Left cardiac atrium (tissue), 4 donors: ENCODE results near the gene COL1A2. TPM values are rescaled to one million over a fixed set of nuclear protein-coding genes. Genes with fewer than 3 reads are reported as not detected.

Experiments used
- ATAC-seq, 2 donors: fragments of 200-7000 bp; cut with Tn5 transposase; one replicate each; pipeline ENCODE4 v1.9.1; 2020; ENCODE audit warnings: mild to moderate bottlenecking in 2 of 2, moderate library complexity in 2 of 2
- DNase-seq: peaks from one replicate; pipeline ENCODE4 v3.0.0-alpha.2; 2020
- intact Hi-C, 2 donors: fragments of 100-400 bp; cut with DNase I; formaldehyde crosslinking; loops; one replicate each; pipeline versions ENCODE4 v1.14.1 to v1.15.1; 2022 to 2023
- total RNA-seq, 2 donors: library from RNA; stranded (reverse); fragmentation: NEBNext Ultra II Directional; extraction: Animal tissue kit (Norgen Biotek cat#: 25700); gene quantifications; one replicate each; pipeline ENCODE4 v1.2.1, GENCODE V29; 2021
- donor health status: DM: no; HTN: yes; CAD: no.
- donor health status: DM: no; HTN: yes; CAD: no; lungs with severe emphysema.
- donor health status: DM: yes; HTN: yes; CAD: no.
- donor health status: Dilated cardiomyopathy.

Gene COL1A2
- total RNA-seq, 2 donors from 2014 or later = 258 to 270 TPM

DNA sequence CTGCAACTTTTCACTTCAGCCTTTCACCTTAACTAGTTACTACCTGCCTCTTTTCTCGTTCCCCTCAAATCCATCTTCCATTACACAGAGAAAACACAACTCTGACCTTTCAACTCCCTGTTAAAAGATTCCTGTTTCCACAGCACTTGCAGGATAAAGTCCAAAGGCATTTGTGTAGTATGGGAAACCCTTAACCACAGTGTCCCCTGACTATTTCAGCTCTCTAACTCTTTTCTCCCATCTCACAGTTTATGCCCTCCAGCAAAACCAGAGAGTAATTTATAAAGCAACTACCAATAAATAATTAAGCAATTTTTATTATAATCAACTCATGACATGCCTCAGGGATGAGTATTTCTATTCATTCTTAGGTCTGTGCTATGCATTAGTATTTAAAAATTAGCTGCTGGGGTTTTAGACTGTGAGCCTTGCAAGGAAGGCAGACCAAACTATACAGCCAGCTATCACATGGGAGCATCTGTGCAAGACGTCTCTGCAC, 51.0 kb downstream of the COL1A2 start:
- DNase-seq (no peak), ATAC-seq (no peak)
- intact Hi-C loops = loop anchor here (5.0 to 10.0 kb wide), 2 partner anchors 799 to 802 kb away; no protein-coding TSS in a partner anchor

DNA sequence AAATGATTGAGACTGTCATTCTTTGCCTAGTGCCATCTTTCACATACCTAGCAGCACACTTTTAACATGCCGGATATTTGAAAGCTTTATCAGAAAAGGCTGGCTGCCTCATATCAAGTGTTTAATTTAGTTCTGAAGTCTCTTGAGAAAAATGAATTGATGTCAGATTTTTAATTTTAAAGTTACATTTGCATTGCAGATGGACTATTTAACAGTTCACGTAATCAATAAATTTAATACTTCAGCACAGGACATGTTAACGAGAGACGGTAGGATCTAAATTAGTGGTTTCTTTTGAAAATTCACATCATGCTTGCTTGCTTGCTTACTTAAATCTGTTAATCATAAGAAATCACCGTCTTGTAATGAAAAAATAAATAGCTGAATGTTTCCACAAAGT, 51.6 kb downstream of the COL1A2 start:
- ATAC-seq (no peak), DNase-seq (no peak)
- intact Hi-C loops = loop anchor here (5.0 to 10.0 kb wide), 2 partner anchors 798 to 801 kb away; no protein-coding TSS in a partner anchor

DNA sequence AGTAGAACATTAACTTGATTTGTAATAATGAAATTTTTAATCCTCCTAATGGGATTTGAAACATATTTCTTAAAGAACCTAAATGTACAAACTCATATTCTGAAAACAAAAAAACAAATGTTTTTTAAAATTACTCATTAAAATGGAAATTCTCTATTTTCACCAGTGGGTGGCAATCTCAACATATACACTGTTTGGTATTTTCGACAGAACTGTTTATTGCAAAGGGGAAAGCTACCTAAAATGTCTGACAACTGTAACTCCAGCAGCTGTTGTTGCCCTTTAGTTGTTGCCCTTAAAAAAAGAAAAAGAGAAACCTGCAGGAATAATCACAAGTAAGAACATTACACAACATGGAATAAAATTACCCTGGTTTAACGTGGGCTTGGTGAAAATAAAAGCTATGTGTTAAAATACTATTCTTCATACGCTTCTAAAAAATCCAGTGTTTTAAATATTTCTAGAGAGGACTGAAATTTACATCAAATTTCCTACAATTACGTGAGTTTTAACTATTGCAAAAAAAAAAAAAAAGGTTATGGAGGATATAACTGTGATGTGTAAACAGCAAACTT, 54.5 kb downstream of the COL1A2 start:
- DNase-seq (no peak), ATAC-seq (peak; percentile 46 to 56)
- intact Hi-C loops = loop anchor here (5.0 to 10.0 kb wide), 2 partner anchors 796 to 798 kb away; no protein-coding TSS in a partner anchor

DNA sequence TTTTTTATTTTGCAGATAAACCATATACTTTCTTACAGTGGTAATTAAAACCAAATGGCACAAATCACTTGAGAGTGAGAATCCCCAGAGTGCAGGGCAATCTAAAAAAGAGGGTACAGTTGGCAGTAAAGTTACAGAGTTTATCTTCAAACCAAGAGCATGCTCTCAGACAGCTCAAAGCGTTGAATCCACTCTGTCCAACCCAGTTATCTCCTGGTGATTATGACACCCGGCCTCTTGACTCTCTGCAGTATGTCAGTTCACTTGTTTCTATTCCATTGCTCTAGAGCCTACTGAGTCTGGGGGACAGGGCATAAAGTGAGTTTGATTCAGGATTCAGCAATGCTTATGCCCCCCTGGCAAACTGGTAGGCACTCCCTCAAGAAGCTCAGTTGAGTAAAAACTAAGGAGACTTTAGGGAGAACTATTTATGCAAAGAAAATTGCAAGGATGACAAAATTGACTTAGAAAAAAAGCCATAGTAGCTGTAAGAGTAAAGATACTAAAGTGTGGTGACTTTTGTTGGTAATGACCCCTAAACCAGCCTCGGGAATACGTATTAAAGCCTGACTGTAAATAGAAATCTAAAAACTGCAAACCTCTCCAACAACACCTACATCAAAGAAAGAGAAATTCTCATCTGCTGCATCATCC, 55.5 kb downstream of the COL1A2 start:
- intact Hi-C loops = loop anchor here (5.0 to 10.0 kb wide), 4 partner anchors 62 to 1025 kb away; partner anchors contain the start of gene SGCE (in 2 of the 2)
- no peak for DNase-seq
- ATAC-seq = peak; percentile 91 to 93

DNA sequence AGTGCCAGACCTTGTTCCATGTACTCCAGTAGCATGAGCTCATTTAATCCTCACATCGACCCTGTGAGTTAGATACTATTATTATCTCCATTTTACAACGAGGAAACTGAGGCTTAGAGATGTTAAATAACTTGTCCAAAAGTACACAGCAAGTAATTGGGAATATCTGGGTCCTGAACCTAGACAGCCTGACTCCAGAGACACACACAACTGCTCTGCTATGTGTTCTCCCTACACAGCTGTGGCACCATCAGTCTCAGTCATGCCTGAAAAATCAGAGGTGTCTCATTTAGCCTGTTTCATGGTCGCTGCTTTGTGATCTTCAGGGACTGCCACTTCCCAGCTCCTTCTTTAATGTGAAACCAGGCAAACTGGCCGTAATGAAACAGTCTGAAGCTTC, 56.5 kb downstream of the COL1A2 start:
- ATAC-seq (peak in 1 of 2 donors; percentile 30), DNase-seq (no peak)
- intact Hi-C loops = loop anchor here (5.0 to 10.0 kb wide), 4 partner anchors 61 to 1024 kb away; partner anchors contain the start of gene SGCE (in 2 of the 2)

DNA sequence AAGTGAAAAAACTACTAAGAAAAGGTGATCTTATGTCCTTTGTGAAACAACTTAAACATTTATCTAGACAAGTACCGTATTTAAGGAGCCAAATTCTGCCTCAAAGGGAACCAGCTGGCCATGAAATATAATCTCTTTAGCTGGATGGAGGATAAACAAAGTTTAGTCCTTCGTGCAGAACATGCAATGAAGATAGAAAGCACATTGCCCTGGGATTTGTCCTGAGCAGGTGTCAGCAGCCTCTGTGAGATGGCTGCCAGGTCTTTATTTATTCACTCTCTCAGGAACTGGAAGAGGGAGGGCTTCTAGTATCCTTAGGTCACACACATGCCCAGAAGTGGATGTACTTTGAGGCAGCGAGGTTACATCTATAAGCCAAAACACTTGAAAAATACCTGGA, 57.5 kb downstream of the COL1A2 start:
- no peak for DNase-seq
- intact Hi-C loops = loop anchor here (5.0 to 10.0 kb wide), 4 partner anchors 60 to 1023 kb away; partner anchors contain the start of gene SGCE (in 2 of the 2)
- ATAC-seq = peak; percentile 77 to 83

DNA sequence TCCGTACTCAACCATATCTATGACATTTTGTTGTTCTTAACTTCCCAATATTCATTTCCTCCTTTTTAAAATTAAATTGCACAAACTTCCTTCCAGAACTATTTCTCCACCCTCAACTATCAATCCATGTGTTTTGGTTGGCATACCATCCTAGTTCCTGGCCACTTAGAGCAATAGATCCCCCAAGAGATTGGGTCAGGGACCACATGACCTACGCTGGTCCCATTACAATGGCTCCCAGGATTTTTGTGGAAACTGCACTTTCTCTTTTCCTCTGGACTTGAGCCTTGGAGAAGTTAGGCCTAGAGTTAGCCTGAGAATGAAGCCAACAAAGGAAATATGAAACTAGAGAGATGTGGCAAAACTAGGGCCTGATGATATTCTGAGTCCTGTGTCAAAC, 59.2 kb downstream of the COL1A2 start:
- intact Hi-C loops = loop anchor here (5.0 to 10.0 kb wide), 4 partner anchors 58 to 1021 kb away; partner anchors contain the start of gene SGCE (in 2 of the 2)
- DNase-seq (no peak), ATAC-seq (peak in 1 of 2 donors; percentile 58)

DNA sequence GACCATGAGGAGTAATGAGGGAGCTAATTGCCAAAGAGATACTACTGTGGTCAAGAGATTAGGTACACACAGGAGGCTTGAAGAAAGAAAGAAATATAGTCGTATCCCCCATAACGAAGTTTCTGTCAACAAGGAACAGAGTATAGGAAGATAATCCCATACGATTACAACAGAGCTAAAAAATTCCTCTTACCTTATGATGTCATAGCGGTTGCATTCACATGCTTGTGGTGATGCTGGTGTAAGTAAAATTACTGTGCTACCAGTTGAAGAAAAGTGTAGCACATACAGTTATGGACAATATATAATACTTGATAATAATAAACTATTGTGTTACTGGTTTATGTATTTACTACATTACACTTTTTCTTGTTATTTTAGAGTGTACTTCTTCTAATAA, 63.3 kb downstream of the COL1A2 start:
- DNase-seq (no peak), ATAC-seq (no peak)
- intact Hi-C loops = loop anchor here (10.0 kb wide), 2 partner anchors 197 to 1017 kb away; partner anchors contain the start of gene SGCE (in 2 of the 2)

DNA sequence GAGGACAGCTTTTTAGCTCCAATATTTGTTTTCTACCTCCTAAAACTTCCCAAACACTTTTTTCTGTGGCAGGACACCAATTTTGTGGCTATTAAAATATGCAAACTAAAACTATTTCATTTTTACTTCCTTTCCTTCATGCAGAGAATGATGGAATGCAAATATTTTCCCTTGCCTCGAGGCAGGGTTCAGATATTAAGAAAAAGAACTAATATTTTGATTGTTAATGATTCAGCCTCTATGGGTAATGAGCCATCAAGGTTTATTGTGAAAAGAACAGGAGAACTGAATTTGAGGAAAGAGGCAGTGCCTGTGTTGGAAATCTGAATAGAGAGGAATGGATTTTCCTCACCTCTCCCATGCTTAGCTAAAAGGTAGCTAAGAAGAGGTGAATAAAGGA, 71.8 kb downstream of the COL1A2 start:
- intact Hi-C loops = no loop called here
- no peak for ATAC-seq
- no peak for DNase-seq

DNA sequence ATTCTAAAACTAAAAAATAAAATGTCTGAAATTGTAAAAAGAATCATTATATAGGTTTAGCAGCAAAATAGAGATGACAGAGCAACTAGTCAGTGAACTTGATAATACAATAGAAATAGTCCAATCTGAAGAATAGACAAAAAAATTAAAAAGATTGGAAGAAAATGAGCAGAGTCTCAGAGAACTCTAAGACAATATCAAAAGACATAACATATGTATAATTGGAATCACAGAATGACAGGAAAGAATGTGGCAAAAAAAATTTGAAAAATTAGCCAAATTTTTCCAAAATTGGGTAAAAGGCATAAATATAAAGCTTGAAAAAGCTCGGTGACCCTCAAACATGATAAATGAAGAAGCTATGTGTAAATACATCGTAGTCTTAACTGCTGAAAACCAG, 76.9 kb downstream of the COL1A2 start:
- ATAC-seq = no peak
- intact Hi-C loops = no loop called here
- no peak for DNase-seq

DNA sequence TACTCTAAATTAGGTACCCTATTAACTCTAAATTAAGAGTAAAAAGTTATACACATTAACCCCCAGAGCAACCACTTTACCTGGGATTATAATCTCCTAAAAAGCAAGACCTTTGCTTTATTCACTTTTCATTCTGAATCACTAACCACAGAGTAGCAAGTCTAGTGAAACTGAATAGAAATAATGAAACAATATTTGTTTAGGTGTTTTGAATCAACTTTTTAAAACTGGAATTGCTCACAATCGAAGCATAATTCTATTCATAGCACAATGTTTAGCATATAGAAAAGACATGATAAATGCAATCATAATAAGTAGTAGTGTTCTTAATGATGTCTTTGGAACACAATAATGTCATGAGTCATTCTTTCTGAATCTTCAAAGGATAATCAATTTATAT, 77.9 kb downstream of the COL1A2 start:
- intact Hi-C loops = no loop called here
- ATAC-seq = no peak
- DNase-seq = no peak

DNA sequence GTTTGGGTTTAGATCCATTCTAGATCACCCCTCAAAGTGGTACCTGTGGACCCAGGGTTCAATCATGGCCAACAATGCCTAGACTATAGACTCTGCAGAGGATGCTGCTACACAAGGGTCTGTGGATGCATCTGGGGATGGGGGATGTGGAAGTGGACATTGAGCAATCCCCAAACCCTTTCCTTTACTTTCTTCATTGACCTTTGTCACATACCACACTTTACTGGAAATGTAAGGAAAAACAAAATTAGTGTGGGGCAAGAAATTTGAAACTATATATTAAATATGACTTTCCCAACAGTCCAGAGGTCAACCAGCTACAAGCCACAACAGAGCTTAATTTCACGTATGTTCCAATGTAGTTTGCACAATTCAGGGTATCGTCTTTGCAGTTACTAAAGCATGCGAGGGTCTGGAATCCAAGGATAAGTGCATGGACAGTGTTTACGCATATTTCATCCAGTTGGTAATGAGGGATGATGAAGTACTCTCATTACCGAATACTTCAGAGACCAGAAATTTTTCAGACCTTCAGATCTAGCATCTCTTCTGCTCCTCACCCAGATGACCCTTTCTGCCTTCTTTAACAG, 81.7 kb downstream of the COL1A2 start:
- intact Hi-C loops = no loop called here
- no peak for ATAC-seq

DNA sequence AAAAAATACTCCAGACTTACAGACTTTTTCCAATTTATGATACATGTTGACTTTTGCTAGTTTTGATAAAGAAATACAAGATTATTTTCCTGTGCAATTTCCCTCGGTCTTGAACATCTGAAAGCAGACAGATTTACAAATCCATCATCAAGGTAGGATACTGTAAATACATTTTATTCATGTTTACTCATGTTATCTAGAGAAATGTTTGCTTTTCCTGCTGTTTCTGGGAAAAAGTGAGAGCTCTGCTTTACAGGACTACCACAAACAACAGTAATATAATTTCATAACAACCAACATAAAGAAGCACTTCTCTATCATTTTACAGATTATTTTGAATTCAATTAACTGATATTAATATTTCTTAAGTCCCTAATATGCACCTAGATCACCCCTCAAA, 83.2 kb downstream of the COL1A2 start:
- intact Hi-C loops = no loop called here
- ATAC-seq (no peak), DNase-seq (no peak)

More for the DNA sequence above, 81.7 kb downstream of the COL1A2 start:
- DNase-seq = no peak

DNA sequence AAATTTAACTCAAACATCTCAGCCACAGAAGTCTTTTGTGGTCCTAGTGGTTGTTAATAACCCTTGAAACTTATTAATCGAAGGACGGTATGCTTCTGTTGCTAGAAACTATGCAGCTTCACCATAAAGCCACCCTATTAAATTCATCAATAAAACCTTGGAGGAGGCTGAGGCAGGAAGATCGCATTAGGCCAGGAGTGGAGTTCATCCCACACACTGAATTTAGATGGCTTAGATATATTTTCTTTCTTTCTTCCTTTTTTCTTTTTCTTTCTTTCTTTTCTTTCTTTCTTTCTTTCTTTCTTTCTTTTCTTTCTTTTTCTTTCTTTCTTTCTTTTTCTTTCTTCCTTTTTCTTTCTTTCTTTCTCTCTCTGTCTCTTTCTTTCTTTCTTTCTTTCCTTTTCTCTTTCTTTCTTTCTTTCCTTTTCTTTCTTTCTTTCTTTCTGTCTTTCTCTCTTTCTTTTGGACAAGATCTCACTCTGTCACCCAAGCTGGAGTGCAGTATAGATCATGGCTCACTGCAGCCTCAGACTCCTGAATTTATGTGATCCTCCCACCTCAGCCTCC, 84.0 kb downstream of the COL1A2 start:
- DNase-seq = no peak
- intact Hi-C loops = no loop called here
- ATAC-seq = no peak

Other genes with a start within 250 kb of the COL1A2 start
- gene CASD1, start 114.9 kb downstream of the COL1A2 start, total RNA-seq = 10 to 100 TPM; 20.1 to 20.2 TPM